ENCODE measurements around the gene FBRSL1. TPM values are rescaled to one million over a fixed set of nuclear protein-coding genes. Genes with fewer than 3 reads are reported as not detected.

Gene FBRSL1
- total RNA-seq, 1 donor from 2014 or later: 58.7 TPM

- Mint-ChIP-seq H3K27ac (no peak overlapping the region), H3K4me1 (peaks cover 47% of the 10 kb centered on the region), H3K36me3 (ENCODE audit: low read depth) (no peaks in the 10 kb centered on the region), H3K9me3 (no peaks in the 10 kb centered on the region), H3K27me3 (no peaks in the 10 kb centered on the region), H3K4me3 (no peak overlapping the region)
- TF ChIP-seq, protein P1, sequence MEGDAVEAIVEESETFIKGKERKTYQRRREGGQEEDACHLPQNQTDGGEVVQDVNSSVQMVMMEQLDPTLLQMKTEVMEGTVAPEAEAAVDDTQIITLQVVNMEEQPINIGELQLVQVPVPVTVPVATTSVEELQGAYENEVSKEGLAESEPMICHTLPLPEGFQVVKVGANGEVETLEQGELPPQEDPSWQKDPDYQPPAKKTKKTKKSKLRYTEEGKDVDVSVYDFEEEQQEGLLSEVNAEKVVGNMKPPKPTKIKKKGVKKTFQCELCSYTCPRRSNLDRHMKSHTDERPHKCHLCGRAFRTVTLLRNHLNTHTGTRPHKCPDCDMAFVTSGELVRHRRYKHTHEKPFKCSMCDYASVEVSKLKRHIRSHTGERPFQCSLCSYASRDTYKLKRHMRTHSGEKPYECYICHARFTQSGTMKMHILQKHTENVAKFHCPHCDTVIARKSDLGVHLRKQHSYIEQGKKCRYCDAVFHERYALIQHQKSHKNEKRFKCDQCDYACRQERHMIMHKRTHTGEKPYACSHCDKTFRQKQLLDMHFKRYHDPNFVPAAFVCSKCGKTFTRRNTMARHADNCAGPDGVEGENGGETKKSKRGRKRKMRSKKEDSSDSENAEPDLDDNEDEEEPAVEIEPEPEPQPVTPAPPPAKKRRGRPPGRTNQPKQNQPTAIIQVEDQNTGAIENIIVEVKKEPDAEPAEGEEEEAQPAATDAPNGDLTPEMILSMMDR (IDR thresholded peaks at IDR 0.05): no peak
- ChIA-PET POLR2A (interaction anchor here (0.8 to 1.2 kb wide), 2 partner anchors 8 to 35 kb away, joined by 4 read pairs; no protein-coding TSS in a partner anchor), CTCF (no interaction called here)
- DNase-seq (no peak), ATAC-seq (ENCODE audit: low read depth) (no peak)
- intact Hi-C loops (cut with micrococcal nuclease): loop anchor here (5.0 kb wide), 1 partner anchor 112 kb away; no protein-coding TSS in a partner anchor
Measured at GRCh38 chr12:132485619-132486018, 4.3 kb upstream of the FBRSL1 start.

DNA sequence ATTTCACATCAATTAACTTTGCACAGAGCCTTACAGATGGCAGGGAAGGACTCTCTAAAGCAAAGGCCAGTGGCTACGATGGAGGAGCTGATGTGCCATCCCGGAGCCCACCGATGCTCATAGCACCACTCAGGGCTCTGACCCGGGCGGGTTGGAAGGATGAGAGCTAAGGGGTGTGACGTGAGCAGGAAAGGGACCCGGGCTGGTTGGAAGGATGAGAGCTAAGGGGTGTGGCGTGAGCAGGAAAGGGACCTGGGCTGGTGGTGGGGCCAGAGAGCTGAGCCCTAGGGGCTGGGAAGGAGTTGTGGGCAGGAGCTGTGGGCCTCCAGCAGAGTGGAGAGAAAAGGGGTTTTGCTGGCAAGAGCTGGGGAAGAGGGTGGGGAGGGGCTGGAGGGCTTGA is 3.8 kb upstream of the FBRSL1 start:
- ChIA-PET CTCF (no interaction called here), POLR2A (interaction anchor here (0.8 to 1.2 kb wide), 2 partner anchors 9 to 35 kb away, joined by 4 read pairs; no protein-coding TSS in a partner anchor)
- DNase-seq: no peak
- intact Hi-C loops (cut with micrococcal nuclease): loop anchor here (5.0 kb wide), 1 partner anchor 111 kb away; no protein-coding TSS in a partner anchor
- peaks cover 47% of the 10 kb centered on the region for H3K4me1 Mint-ChIP-seq
- H3K9me3 Mint-ChIP-seq: no peaks in the 10 kb centered on the region
- no peak overlapping the region for H3K4me3 Mint-ChIP-seq
- ATAC-seq (ENCODE audit: low read depth): no peak
- TF ChIP-seq, protein P1 (IDR thresholded peaks at IDR 0.05): no peak
- H3K27me3 Mint-ChIP-seq: no peaks in the 10 kb centered on the region
- peak overlapping the region; percentile 59 for H3K27ac Mint-ChIP-seq
- no peaks in the 10 kb centered on the region for H3K36me3 Mint-ChIP-seq (ENCODE audit: low read depth)

- Mint-ChIP-seq H3K27me3 (no peaks in the 10 kb centered on the region), H3K4me1 (peaks cover 47% of the 10 kb centered on the region), H3K9me3 (no peaks in the 10 kb centered on the region), H3K27ac (peak overlapping the region; percentile 8), H3K36me3 (ENCODE audit: low read depth) (no peaks in the 10 kb centered on the region), H3K4me3 (no peak overlapping the region)
- DNase-seq (no peak), ATAC-seq (ENCODE audit: low read depth) (no peak)
- POLR2A ChIA-PET: interaction anchor here (1.2 kb wide), 1 partner anchor 36 kb away, joined by 4 read pairs; no protein-coding TSS in a partner anchor
- TF ChIP-seq, protein P1 (IDR thresholded peaks at IDR 0.05): no peak
- CTCF ChIA-PET: no interaction called here
- intact Hi-C loops (cut with micrococcal nuclease): loop anchor here (5.0 kb wide), 1 partner anchor 111 kb away; no protein-coding TSS in a partner anchor
Measured at GRCh38 chr12:132486576-132486975, 3.4 kb upstream of the FBRSL1 start.

DNA sequence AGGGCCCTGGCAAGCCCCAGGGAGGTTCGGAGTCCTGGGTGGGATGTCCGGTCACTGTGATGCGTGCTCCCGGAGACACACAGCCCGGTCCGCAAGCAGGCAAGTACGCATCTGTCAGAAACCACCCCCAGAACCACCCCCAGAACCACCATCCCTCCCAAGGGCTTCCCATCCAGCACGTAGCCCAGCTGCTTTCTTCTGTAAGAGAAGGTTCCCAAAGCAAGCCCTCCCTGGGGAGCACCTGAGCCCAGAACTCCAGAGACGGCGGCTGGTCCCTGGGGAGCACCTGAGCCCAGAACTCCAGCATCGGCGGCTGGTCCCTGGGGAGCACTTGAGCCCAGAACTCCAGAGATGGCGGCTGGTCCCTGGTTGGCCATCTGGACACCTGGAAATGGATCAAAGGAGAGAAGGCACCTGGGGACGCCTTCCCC is 2.6 kb upstream of the FBRSL1 start:
- H3K27ac Mint-ChIP-seq: peak overlapping the region; percentile 92
- H3K9me3 Mint-ChIP-seq: no peaks in the 10 kb centered on the region
- CTCF ChIA-PET: no interaction called here
- TF ChIP-seq, protein P1 (IDR thresholded peaks at IDR 0.05): no peak
- intact Hi-C loops (cut with micrococcal nuclease): loop anchor here (5.0 kb wide), 1 partner anchor 110 kb away; no protein-coding TSS in a partner anchor
- POLR2A ChIA-PET: no interaction called here
- H3K36me3 Mint-ChIP-seq (ENCODE audit: low read depth): peaks cover 7% of the 10 kb centered on the region
- no peak for ATAC-seq (ENCODE audit: low read depth)
- no peaks in the 10 kb centered on the region for H3K27me3 Mint-ChIP-seq
- no peak for DNase-seq
- peaks cover 48% of the 10 kb centered on the region for H3K4me1 Mint-ChIP-seq
- no peak overlapping the region for H3K4me3 Mint-ChIP-seq

GRCh38 chr12:132488127-132489077 is 1.5 kb upstream of the FBRSL1 start:
- no peak for ATAC-seq (ENCODE audit: low read depth)
- POLR2A ChIA-PET: interaction anchor here (0.6 to 1.6 kb wide), 11 partner anchors 8 to 73 kb away, joined by 3 to 11 read pairs (median 5); no protein-coding TSS in a partner anchor

More at GRCh38 chr12:132488127-132489077, 1.5 kb upstream of the FBRSL1 start:
- Mint-ChIP-seq H3K9me3 (no peaks in the 10 kb centered on the region), H3K4me1 (peaks cover 52% of the 10 kb centered on the region), H3K27me3 (no peaks in the 10 kb centered on the region), H3K4me3 (peak overlapping the region; percentile 84), H3K36me3 (ENCODE audit: low read depth) (peaks cover 14% of the 10 kb centered on the region), H3K27ac (peak overlapping the region; percentile 92)
- TF ChIP-seq, protein P1 (IDR thresholded peaks at IDR 0.05): no peak
- CTCF ChIA-PET: interaction anchor here (1.1 to 1.3 kb wide), 2 partner anchors 58 to 74 kb away, joined by 4 to 5 read pairs; no protein-coding TSS in a partner anchor
- no peak for DNase-seq
- intact Hi-C loops (cut with micrococcal nuclease): loop anchor here (1.0 to 5.0 kb wide), 8 partner anchors 7 to 299 kb away; partner anchors contain the start of genes POLE and PXMP2
